ENCODE data around the gene ZC2HC1C.
"Not testable (repeated sequence)": the region's sequence is repeated elsewhere in the genome, so short reads cannot be mapped to it uniquely, and the experiment has no call there.

ZC2HC1C gene

DNA sequence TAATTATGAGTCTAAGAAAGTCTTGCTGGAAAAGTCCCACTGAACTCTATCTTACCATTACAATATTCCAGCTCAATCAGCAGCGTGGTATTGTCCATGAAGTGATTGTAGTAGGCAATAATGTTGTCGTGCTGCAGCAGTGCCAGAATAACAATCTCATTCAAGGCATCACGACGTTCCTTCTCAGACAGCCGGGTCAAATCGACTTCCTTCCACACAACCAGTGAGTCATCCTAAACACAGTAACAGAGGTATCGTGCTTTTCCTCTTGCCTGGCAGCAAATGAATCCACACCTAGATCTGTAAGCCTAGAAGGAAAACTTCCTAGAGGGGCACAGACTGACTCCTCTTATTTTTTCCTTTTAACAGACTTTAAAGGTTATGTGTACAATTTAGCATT, 54.5 kb downstream of the ZC2HC1C start:
- ChIA-PET CTCF (interaction anchor here (0.6 to 0.8 kb wide), 3 partner anchors 171 to 214 kb away, joined by 4 to 5 read pairs (median 4); no protein-coding TSS in a partner anchor), POLR2A (no interaction called here)
- TF ChIP-seq ZNF384 (IDR thresholded peaks at IDR 0.05) (no peak), ELF4 (IDR thresholded peaks at IDR 0.05) (no peak), BHLHE40 (IDR thresholded peaks at IDR 0.05; ENCODE audit: borderline replicate concordance) (no peak), CTBP1 (IDR thresholded peaks at IDR 0.05; ENCODE audit: borderline replicate concordance) (no peak), SP1 (IDR thresholded peaks at IDR 0.05) (no peak)
- TF ChIP-seq, protein P1, sequence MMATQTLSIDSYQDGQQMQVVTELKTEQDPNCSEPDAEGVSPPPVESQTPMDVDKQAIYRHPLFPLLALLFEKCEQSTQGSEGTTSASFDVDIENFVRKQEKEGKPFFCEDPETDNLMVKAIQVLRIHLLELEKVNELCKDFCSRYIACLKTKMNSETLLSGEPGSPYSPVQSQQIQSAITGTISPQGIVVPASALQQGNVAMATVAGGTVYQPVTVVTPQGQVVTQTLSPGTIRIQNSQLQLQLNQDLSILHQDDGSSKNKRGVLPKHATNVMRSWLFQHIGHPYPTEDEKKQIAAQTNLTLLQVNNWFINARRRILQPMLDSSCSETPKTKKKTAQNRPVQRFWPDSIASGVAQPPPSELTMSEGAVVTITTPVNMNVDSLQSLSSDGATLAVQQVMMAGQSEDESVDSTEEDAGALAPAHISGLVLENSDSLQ (IDR thresholded peaks at IDR 0.05) = no peak
- DNase-seq (ENCODE audit: extremely low spot score) = no peak

DNA sequence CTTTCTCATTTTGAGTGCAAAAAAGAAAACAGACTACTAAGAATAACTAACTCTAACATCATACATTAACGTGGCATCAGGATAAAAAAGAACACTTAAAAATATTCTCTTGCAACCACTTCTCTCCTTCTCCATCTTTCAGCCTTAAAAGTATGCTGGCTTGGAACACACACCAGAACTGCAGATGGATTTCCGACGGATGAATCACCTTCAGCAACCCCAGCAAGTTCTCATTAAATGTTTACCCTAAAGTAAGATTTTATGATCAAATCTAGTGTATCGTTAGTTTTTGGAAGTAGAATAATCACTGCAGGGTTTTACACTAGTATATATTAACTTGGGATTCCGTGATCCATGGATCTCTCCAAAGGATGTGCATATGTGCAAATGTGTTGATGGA, 56.2 kb downstream of the ZC2HC1C start:
- ChIA-PET CTCF (no interaction called here), POLR2A (interaction anchor here (0.6 to 1.9 kb wide), 11 partner anchors 8 to 196 kb away, joined by 3 to 9 read pairs (median 5); partner anchors contain the start of gene ACYP1)
- DNase-seq (ENCODE audit: extremely low spot score) = no peak
- TF ChIP-seq ELF4 (IDR thresholded peaks at IDR 0.05) = no peak
- no peak for TF ChIP-seq TARDBP (IDR thresholded peaks at IDR 0.05)
- TF ChIP-seq HDGF (IDR thresholded peaks at IDR 0.05; ENCODE audit: borderline replicate concordance) = no peak
- no peak for TF ChIP-seq LEF1 (IDR thresholded peaks at IDR 0.05; ENCODE audit: borderline replicate concordance)
- TF ChIP-seq SUZ12 (IDR thresholded peaks at IDR 0.05) = no peak
- no peak for TF ChIP-seq ARNT (IDR thresholded peaks at IDR 0.05)
- TF ChIP-seq FOXM1 (IDR thresholded peaks at IDR 0.05; ENCODE audit: borderline replicate concordance) = no peak
- no peak for TF ChIP-seq FOXK2 (IDR thresholded peaks at IDR 0.05)
- TF ChIP-seq, protein P1 (IDR thresholded peaks at IDR 0.05) = no peak
- TF ChIP-seq ZNF384 (IDR thresholded peaks at IDR 0.05) = no peak

DNA sequence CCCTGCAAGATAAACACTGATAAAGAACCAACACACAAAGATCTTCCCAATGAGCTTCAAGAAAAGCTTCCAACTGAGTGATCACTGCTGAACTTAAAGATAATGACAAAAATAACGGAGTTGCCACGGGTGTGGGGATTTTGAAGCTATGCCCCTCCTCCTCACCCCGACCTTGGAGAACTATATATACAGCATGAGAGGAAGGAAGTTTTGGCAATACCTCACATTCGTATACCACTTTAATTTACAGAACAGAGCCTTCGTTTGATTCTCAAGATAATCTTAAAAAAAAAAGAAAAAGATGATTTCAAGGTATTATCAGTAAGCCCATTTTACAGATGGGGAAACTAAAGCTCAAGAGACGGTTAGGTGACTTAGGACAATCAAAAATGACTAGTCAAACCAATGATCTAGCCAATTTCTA, 56.7 kb downstream of the ZC2HC1C start:
- DNase-seq (ENCODE audit: extremely low spot score) = no peak
- TF ChIP-seq TARDBP (IDR thresholded peaks at IDR 0.05) (no peak), FOXA1 (IDR thresholded peaks at IDR 0.05) (no peak), BHLHE40 (IDR thresholded peaks at IDR 0.05; ENCODE audit: borderline replicate concordance) (no peak), ARNT (IDR thresholded peaks at IDR 0.05) (no peak), SP1 (IDR thresholded peaks at IDR 0.05) (no peak), NFRKB (IDR thresholded peaks at IDR 0.05) (no peak), ZNF384 (IDR thresholded peaks at IDR 0.05) (no peak), SUZ12 (IDR thresholded peaks at IDR 0.05) (no peak), HDGF (IDR thresholded peaks at IDR 0.05; ENCODE audit: borderline replicate concordance) (no peak)
- CTCF ChIA-PET = interaction anchor here (0.9 to 1.2 kb wide), 2 partner anchors 170 to 182 kb away, joined by 3 to 5 read pairs; no protein-coding TSS in a partner anchor
- POLR2A ChIA-PET = interaction anchor here (0.6 to 1.9 kb wide), 22 partner anchors 8 to 535 kb away, joined by 3 to 9 read pairs (median 4); partner anchors contain the start of genes ACYP1, ERG28, RPS6KL1 and TTLL5

DNA sequence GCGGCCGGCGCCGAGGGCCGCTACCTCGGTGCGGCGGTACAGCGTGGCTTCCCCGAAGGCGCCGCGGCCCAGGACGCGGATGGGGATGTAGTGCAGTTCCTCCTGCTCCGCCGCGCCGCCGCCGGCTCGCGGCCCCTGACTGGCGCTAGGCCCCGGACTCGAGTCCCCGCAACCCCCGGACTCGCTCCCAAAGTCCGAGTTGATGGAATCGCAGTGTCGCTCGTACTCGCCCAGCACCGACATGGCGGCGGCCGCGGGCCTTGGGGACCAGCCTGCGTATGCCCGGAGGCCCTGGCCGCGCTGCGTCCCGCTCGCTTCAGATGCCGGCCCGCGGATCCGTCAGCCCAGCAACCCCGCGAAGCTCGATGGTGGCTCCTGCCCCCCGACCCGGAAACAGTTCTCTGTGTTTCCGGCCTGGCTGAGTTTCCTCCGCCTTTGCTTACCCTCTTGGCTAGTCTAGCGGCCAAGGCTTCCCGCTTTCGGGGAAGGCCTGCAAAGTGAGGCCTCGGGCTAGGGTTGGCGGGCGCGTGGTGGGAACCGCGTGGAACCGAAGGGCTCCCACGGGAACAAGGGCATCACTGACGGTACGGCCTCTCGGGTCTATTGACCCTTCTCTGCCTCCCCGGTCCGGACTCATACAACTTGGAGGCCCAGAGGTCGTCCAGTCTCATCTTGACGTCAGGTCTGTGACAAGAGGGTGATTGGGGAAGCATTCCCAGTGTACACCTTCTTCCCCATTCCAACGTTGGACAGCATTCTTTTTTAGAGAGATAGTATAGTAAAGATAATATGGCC, 57.4 kb downstream of the ZC2HC1C start, which contains the start of gene NEK9:
Gene NEK9, minus strand, starts transcription at position 370 of the 795 bp plus-strand sequence. Its CDS starts 127 bp downstream, at position 243.
- ChIA-PET POLR2A (interaction anchor here (0.6 to 1.9 kb wide), 23 partner anchors 9 to 534 kb away, joined by 3 to 9 read pairs (median 4); partner anchors contain the start of genes ACYP1, ERG28, RPS6KL1 and TTLL5), CTCF (interaction anchor here (0.9 to 1.2 kb wide), 2 partner anchors 169 to 181 kb away, joined by 3 to 5 read pairs; no protein-coding TSS in a partner anchor)
- peak; percentile 91 for DNase-seq (ENCODE audit: extremely low spot score)
- TF ChIP-seq FOXA1 (IDR thresholded peaks at IDR 0.05) (no peak), SUZ12 (IDR thresholded peaks at IDR 0.05) (no peak), TARDBP (IDR thresholded peaks at IDR 0.05) (no peak), CTBP1 (IDR thresholded peaks at IDR 0.05; ENCODE audit: borderline replicate concordance) (no peak), ZNF384 (IDR thresholded peaks at IDR 0.05) (no peak), FOXK2 (IDR thresholded peaks at IDR 0.05) (no peak), LEF1 (IDR thresholded peaks at IDR 0.05; ENCODE audit: borderline replicate concordance) (0 out of 2 replicates have a peak, but pooled peaks have one; percentile 41), NFRKB (IDR thresholded peaks at IDR 0.05) (0 out of 2 replicates have a peak, but pooled peaks have one; percentile 18), HDGF (IDR thresholded peaks at IDR 0.05; ENCODE audit: borderline replicate concordance) (no peak), ARNT (IDR thresholded peaks at IDR 0.05) (no peak), L3MBTL2 (conservative IDR thresholded peaks at IDR 0.05) (peak; percentile 85), ELF4 (IDR thresholded peaks at IDR 0.05) (peak; percentile 56; the same call in 1 of the 2 replicates)
- TF ChIP-seq, protein P1 (IDR thresholded peaks at IDR 0.05) = 0 out of 2 replicates have a peak, but pooled peaks have one; percentile 5

DNA sequence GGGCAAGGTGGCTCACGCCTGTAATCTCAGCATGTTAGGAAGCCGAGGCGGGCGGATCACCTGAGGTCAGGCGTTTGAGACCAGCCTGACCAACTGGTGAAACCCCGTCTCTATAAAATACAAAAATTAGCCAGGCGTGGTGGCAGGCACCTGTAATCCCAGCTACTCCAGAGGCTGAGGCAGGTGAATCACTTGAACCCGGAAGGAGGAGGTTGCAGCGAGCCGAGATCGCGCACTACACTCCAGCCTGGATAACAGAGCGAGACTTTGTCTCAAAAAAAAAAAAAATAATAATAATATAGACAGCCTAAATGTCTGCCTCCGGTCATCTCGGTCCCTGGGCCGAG, 58.0 kb downstream of the ZC2HC1C start:
- CTCF ChIA-PET = interaction anchor here (1.2 kb wide), 1 partner anchor 168 kb away, joined by 5 read pairs; no protein-coding TSS in a partner anchor
- not testable (repeated sequence) for DNase-seq (ENCODE audit: extremely low spot score)

More for the DNA sequence above, 58.0 kb downstream of the ZC2HC1C start:
- POLR2A ChIA-PET = interaction anchor here (0.6 to 1.9 kb wide), 21 partner anchors 9 to 533 kb away, joined by 3 to 9 read pairs (median 4); partner anchors contain the start of genes ACYP1, ERG28, RPS6KL1 and TTLL5

All from HEK293T (cell line).